ENCODE data around the gene FRY.

DNA sequence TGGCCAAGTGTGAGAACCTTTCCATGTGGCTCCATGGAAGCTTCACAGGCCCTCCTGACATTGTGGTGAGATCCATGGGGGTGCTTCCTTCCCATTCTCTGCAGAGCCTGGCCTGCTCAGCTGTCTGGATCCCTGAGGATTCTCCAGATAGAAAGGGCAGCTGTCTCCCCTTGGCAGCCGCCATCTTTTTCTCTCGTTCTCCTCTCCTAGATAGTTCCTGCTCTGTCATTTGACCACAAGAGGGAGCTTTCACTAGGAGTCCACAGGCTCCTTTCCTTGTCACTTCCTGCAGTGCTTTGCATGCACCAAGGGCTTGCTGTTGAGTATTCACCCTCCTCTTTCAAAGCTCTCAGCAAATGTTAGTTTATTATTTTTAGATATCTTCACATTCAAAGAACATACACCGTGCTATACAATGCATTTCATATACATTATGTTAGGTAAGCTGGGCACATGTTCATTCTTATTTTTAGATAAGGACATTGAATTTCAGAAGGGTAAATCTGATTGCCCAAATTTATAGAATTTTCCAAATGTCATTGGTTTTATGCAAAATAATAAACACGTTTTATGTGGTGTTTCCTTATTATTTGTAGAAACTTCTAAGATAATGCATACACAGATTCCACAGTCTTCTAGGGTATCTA is 133.2 kb downstream of the FRY start:
- TF ChIP-seq SIN3A (IDR thresholded peaks at IDR 0.05; ENCODE audit: borderline replicate concordance, insufficient read depth, low read length) (no peak), POLR2AphosphoS5 (IDR thresholded peaks at IDR 0.05; ENCODE audit: low read depth, low read length) (no peak), TAF1 (IDR thresholded peaks at IDR 0.05; ENCODE audit: borderline replicate concordance, insufficient read depth, low read length) (no peak), FOXP2 (optimal IDR thresholded peaks at IDR 0.05; ENCODE audit: borderline replicate concordance, extremely low read depth, extremely low read length, insufficient read depth) (no peak)
- TF ChIP-seq, protein P1, sequence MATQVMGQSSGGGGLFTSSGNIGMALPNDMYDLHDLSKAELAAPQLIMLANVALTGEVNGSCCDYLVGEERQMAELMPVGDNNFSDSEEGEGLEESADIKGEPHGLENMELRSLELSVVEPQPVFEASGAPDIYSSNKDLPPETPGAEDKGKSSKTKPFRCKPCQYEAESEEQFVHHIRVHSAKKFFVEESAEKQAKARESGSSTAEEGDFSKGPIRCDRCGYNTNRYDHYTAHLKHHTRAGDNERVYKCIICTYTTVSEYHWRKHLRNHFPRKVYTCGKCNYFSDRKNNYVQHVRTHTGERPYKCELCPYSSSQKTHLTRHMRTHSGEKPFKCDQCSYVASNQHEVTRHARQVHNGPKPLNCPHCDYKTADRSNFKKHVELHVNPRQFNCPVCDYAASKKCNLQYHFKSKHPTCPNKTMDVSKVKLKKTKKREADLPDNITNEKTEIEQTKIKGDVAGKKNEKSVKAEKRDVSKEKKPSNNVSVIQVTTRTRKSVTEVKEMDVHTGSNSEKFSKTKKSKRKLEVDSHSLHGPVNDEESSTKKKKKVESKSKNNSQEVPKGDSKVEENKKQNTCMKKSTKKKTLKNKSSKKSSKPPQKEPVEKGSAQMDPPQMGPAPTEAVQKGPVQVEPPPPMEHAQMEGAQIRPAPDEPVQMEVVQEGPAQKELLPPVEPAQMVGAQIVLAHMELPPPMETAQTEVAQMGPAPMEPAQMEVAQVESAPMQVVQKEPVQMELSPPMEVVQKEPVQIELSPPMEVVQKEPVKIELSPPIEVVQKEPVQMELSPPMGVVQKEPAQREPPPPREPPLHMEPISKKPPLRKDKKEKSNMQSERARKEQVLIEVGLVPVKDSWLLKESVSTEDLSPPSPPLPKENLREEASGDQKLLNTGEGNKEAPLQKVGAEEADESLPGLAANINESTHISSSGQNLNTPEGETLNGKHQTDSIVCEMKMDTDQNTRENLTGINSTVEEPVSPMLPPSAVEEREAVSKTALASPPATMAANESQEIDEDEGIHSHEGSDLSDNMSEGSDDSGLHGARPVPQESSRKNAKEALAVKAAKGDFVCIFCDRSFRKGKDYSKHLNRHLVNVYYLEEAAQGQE (IDR thresholded peaks at IDR 0.05; ENCODE audit: insufficient read depth in 1 of 2, low read depth in 2 of 2, low read length in 2 of 2) = no peak
